Activated T-helper 9 cell treated with anti-CD3 and anti-CD28 coated beads, Interleukin-2, amount 50 U/mL, for 16 hours (primary cell): Measurements from ENCODE around the gene RIN1.
A peak's percentile ranks its signal among the peaks of the same experiment; 100 is the strongest.
"Not testable (repeated sequence)": the region's sequence is repeated elsewhere in the genome, so short reads cannot be mapped to it uniquely, and the experiment has no call there.

Experiments used
- DNase-seq: peaks from one replicate; pipeline ENCODE4 v3.0.0-alpha.2; 2020; ENCODE audit warnings: low read depth

RIN1 gene

DNA sequence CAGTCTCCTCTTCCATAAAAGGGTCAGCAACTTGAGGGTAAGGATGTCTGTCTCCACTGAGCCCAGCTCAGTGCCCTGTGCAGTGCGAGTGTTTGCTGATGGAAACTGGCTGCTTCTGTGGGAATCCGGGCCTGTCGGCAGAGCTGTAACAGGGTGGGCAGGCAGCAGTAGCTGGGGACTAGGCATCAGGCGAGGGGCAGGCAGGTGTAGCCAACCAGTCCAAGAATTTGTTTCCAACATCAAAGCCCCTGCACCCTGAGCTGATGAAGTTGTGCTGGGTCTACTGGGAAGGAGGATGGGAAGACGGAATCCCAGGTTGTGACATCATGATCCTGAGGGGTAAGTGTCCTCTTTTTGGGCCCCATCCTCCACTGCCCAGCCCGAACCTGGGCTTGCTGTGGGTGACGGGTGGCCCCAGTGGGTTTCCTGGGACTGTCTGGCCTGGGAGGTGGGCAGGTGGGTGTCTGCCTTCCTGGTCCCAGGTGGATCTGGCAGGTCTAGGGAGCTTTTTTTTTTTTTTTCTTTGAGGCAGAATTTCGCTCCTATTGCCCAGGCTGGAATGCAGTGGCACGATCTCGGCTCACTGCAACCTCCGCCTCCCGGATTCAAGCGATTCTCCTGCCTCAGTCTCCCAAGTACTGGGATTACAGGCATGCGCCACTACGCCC, 24.3 kb upstream of the RIN1 start:
- no peak for DNase-seq

DNA sequence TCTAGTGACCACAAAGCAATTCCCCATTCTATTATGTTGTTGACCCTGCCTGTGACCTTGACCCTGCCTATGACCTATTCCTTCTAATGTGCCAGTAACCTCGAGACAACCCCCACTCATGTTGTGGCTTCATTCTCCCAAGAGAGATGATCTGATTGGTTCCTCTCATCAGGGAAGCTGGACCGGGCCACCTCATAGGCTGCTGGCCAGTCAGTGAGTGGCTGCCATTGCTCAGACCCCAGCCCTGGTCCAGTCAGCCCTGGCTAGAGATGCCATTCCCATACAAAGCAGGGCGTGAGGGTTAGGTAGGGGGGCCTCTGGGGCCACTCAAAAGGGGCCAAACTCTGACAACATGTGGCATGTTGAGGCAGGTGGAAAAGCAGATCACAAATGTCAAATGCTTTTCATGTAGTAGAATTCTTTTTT, 23.4 kb upstream of the RIN1 start:
- no peak for DNase-seq

DNA sequence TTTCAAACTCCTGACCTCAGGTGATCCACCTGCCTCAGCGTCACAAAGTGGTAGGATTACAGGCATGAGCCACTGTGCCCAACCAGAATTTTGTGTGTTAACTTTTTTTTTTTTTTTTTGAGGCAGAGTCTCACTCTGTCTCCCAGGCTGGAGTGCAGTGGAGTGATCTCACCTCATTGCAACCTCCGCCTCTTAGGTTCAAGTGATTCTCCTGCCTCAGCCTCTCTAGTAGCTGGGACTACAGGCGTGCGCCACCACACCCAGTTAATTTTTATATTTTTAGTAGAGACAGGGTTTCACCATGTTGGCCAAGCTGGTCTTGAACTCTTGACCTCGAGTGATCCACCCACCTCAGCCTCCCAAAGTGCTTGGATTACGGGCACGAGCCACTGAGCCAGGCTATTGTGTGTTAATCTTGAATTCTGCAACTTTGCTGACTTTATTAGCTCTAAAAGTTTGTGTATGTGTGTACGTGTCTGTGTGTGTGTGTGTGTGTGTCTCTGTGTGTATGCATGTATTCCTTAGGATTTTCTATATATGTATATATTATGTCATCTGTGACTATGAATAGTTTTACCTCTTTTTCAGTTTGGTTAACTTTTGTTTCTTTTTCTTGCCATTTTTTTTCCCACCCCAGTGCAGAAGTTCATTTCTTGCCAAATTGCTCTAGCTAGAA, 14.5 kb upstream of the RIN1 start:
- DNase-seq, result not testable (repeated sequence)

DNA sequence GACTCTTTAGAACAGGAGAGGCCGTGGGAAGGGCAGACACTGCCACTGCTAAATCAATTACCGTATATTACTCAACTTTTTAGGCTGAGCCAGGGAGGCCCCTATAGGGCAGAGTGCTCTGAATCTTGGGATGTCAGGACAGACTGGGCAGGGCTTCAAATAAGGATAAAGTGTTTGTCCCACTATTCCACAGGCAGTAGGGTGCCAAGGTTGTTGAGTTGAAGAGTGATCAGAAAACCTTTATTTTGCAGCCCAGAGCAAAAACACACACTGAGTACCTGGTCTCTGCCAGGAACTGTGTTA, 12.8 kb upstream of the RIN1 start:
- DNase-seq, result no peak

DNA sequence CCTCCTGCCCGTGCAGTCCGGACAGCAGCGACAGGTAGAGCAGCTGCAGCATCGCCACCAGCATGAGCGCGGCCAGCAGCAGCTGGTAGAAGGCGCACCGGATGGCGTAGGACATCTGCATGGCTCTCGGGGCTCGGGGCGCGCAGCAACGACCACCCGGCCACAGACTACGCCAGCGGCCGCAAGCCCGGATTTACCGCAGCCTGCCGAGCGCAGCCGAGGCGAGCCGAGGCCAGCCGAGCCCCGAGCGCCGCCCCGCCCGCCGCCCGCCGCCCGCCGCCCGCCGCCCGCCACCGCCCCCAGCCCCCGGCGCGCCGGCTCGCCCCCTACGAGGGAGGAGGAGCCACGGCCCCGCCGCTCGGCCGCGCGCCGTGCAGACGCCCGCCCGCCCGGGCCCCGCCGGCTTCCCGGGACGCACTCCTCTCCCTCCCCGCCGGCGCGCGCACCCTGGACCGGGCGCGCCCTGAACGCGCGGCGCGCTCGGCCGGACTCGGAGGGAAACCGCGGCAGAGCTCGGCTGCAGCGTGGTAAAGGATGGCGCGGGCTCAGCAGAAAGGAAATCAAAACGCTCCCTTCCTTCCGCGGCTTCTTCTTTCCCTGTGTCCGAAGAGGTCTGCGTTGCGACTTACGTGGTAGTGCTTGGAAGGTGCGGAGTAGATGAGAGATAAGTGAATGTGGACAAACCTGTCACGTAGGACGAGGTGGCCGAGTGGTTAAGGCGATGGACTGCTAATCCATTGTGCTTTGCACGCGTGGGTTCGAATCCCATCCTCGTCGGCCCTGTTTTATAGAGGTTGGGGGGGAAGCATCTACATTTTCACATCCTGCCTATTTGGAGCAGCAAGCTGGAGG, 11.4 kb upstream of the RIN1 start, which contains the start of gene B4GAT1:
Gene B4GAT1 (minus strand): TSS at position 205 of the 852 bp plus-strand sequence. CDS start 84 bp downstream, at position 121.
- DNase-seq, result peak; percentile 69

DNA sequence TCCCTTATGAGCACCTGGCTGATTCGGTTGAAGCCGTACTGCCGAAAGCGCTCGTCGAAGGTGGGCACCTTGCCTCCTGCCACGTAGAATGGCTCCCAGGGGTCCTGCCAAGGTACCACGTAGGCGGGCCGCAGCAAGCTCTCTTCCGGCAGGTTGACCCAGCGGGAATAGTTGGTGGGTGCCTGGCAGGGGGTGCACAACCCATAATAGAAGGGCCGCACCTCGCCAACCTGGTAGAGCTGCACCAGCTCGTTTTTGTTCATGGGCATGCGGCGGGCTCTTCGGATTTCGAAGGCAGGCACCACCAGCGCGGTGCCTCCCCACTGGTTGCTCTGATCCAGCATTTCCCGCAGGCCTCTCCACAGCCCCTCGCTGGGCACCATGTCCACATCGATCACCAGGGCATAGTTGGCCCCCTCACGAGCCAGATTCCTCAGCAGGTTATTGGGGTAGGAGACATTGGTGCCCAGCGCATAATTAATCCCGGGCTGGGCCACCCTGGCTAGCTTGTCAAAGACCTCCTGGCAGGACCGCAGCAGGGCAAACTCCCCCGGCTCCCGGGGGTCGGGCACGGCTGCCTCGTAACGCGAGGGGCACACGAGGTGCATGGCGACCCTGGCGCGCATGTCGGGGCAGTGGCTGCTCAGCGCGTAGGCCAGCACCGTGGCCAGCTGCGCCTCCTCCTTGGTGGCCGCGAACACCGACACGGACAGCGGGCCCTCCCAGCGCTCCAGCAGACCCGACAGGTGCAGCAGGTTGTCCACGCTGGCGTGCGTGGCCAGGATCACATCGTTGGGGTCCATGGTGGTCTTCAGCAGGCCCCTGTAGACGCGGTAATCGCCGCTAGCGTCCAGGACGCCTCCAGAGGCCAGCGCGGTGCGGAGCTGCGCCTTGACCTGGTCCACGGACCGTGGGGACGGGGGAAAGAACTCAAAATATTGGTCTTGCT, 10.5 kb upstream of the RIN1 start:
- no peak for DNase-seq

DNA sequence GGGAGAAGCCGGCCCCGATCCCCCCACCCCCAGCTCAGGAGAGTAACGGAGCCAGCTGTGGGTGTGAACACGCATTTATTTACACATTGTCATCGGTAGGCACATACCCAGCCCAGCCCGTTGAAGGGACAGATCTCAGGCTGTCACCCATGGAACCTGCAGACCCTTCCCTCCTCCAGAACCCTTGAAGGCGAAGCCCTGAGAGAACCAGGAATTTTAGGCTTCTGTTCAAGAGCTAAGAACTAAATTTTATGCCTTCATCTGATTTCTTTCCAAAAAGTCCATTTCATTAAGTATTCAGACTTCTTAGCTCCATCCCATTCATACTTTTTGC, 9.0 kb upstream of the RIN1 start:
- DNase-seq, result no peak

DNA sequence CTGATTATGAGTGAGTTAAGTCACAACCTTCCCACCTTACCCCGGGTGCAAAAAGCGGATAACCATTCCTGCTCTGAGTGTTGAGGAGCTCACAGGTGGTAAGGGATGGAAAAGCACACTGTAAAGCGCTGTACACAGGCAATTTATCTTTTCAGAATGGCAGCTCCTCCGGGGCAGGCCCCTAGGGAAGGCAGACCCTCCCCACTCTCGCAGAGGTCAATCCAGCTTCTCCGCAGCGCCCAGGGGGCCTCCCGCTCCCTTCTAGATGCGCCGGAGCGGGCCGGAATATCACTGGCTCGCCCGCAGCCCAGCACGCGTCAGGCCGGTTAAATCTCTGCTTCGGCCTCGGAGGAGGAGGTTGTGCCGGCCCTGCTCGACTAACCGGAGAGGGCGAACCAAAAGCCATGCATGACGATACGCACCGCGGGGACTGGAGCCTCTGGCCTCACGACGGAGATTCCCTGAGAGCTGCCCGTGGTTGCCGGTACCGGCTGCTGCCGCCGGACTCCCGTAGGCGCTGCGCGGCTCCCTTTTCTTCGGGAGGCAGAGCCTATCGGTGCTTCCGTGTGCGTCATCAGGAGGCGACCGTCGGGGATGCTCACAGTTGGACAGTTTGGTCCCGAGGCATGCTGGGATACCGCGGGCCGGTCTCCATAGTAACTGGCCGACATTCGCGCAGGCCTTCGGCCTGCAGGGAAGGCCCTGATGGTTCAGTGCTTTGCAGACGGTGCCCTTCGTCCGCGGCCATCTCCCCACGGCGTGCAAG, 8.5 kb upstream of the RIN1 start, which contains the start of gene BRMS1:
Gene BRMS1 (minus strand): TSS at position 555 of the 766 bp plus-strand sequence. CDS start 2,870 bp downstream, outside the sequence.
- peak; percentile 95 for DNase-seq

DNA sequence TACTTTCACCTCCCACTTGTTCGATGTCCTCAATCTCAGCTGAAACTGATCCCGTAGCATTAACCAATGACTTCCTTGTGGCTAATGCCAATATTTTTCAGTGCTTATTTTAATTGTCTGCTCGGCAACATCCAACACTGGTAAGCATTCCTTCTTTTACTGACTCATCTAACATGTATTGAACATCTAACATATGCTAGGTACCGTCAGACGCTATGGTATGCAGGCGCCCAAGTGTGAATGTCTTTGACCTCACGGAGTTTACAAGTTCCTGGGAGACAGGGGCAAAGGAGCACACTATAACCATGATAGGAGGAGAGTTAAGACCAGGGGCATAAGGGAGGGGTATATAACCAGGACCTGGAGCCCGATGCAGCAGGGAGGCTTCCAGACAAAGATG, 6.9 kb upstream of the RIN1 start:
- DNase-seq, result no peak

DNA sequence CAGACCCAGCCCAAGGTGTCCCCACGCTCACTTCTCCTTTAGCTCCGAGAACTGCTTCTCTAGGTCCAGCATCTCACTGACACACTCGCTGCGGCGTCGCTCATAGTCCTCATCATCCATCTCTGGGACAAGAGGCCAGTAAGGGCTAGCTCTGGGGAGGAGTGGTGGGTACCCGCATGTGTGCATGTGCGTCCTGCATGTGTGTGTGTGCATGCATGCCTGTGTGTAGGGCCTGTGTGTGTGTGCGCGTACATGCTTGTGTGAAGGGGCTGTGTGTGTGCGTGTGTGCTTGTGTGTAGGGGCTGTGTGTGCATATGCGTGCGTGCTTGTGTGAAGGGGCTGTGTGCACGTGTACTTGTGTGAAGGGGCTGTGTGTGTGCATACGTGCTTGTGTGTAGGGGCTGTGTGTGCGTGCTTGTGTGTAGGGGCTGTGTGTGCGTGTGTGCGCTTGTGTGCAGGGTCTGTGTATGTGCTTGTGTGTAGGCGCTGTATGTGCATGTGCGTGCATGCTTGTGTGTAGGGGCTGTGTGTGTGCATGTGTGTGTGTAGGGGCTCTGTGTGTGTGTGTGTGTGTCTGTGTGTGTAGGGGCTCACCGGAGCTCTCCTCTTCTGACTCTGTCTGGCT, 5.4 kb upstream of the RIN1 start:
- no peak for DNase-seq

DNA sequence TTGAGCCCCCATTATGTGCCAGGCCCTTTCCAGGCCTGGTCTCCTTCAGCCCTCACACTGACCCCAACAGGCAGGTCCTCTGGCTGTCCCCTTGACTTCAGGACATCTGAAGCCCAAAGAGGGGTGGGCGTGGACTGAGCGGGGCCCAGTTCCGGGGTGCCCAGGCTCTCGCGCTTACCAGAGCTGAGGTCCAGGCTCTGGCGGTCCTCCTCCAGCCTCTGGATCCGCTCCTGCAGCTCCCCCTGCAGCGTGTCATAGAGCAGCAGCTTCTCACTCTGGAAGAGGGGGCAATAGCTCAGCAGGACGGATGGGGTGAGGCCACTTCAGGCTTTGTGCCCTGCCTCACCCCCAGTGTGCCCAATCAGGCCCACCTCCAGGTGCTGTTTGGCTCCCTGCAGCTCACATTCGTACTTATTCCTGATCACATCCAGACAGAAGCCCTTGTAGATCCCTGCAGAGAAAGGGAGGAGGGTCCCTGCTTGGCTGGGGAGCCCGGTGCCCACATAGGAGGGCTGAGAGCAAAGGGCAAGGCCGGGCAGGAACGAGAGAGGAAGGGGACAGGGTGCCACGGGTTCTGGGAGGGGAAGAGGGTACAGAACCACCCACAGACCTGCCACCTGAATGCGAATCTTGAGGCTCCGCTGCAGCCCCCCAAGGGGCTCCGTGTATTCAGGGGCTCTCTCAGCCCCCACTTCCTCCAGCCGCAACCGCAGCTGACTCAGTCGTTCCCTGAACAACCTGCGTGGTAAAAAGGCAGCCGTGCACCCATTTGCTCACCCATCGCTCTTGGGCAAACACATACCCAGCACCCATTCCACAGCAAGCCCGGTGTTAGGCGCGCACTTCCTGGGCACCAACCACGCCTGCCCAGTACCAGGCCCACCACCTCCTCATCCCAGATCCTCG, 4.6 kb upstream of the RIN1 start:
- no peak for DNase-seq

DNA sequence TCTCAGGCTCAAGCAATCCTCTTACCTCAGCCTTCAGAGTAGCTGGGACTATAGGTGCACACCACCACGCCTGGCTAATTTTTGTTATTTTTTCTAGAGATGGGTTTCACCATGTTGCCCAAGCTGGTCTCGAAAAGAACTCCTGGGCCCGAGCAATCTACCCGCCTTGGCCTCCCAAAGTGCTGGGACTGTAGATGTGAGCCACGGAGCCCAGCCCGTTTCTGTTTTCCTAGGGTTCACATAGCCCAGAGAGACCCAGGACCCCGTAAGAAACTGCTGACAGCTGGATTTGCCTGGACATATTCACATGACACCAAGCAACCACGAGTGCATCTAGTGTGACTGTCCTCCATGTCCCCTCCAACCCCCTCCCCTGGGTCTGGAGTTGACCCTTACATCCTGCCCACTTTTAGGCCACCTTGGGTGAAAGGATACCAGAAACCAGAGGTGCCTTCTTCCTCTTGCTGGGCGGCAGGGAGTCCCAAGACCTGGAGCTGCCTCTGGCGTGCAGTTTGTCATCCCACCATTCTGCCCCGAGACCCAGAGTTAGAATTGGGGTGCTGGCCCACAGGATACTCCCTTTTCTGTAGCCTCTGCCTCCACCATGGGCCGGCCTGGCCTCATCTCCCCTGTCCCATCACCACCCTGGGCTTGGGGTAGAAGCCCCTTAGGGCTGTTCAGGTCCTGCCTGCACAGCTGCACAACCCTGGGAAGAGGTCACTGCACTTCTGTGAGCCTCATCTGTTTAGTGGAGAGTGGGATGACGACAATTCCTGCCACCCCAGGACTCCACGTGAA, 3.7 kb upstream of the RIN1 start:
- no peak for DNase-seq

DNA sequence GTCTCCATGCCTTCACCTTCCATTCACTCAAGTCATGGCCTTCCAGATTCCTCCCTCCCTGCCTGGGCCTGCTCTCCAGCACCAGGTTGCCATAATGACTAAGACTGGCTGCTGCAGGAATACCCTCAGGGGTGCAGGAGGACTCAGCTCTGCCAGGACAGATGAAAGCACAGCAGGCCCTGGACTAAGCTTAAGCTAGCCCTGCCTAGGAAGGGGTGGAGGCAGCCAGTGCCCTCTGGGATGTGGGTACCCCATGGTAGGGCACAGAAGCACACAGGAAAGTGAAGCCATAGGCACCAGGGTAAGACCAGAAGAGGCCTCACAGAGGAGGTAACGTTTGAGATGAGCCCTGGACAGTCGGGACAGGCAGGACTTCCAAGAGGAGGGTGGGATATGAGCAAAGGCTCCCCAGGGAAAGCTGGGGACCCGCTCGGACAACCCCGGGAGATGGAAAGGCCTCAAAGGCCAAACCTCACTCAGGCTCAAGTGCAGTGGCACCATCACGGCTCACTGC, 3.0 kb upstream of the RIN1 start:
- no peak for DNase-seq

DNA sequence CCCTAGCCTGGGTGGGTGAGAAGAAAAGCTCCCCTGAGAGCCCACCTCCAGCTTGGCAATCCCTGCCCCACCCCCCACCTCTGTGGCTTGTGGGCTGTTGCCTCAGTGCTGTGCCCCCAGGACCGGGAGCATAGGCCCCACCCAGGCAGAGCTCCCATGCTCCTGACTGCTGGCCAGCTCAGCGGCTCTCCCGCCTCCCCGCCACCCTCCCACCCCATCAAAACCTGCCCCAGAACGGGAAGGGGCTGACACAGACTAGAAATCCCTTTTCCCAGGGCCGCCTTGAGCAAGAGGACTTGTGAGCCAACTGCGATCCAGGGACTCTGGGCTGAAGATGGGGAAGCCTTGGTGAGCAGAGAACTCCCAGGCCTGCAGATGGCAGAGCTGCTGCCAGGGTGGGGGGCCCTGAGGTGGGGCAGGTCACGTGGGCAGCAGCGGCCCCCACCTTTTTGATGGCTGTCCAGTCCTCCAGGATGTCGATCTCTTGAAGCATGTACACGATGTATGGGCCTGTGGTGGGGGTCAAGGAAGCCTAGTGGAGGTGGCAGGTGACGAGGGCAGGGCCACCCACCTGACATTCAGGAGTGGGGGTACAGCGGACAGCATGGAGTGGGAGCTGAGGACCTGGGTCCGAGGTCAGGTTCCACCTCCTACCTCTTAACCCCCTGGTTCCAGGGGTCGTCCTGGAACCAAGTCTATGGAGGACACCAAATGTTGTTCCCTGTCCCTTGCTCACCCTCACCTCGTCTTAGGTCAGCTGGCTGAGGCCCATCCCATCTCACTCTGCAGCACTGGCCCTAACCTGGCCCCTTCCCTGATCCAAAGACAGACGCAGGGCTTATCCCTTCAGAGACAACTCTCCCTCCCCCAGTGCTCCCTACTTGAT, 2.3 kb upstream of the RIN1 start:
- DNase-seq, result no peak

DNA sequence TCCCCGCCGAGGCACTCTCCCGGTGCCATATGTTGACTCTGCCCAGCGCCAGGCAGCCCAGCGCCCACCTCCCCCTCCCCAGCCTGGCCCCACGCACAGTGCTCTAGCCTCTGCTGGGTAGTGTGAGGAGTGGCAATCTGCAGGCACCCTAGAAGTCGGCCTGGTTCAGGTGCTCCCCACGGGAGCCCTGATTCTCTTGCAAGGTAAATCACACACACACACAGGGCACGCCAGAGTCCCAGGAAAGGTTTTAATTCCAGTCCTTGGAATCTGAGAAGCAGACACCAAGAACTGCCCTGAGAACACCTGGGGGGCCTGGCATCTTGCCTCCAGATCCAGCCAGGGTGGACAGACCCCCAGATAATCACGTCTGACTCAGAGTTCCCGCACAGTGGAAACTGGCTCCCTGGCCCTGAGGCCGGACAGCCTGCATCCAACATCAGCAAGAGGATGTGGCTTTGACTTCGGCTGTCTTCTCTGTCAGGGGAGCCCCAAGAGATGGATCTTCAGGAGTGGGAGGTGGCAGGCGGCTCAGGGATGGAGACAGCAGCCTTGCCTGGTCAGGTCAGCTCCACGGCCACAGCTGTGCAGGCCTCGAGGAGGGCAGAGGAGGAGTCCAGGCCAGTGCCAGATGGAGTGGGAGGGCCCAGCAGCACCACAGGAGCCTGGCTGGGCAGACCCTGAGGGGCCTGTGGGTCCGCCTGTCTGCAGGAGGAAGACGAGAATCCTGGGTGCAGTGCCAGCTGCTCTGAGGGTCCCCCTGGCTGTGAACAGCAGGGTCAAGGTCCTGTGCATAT, 1.1 kb upstream of the RIN1 start:
- DNase-seq, result no peak

DNA sequence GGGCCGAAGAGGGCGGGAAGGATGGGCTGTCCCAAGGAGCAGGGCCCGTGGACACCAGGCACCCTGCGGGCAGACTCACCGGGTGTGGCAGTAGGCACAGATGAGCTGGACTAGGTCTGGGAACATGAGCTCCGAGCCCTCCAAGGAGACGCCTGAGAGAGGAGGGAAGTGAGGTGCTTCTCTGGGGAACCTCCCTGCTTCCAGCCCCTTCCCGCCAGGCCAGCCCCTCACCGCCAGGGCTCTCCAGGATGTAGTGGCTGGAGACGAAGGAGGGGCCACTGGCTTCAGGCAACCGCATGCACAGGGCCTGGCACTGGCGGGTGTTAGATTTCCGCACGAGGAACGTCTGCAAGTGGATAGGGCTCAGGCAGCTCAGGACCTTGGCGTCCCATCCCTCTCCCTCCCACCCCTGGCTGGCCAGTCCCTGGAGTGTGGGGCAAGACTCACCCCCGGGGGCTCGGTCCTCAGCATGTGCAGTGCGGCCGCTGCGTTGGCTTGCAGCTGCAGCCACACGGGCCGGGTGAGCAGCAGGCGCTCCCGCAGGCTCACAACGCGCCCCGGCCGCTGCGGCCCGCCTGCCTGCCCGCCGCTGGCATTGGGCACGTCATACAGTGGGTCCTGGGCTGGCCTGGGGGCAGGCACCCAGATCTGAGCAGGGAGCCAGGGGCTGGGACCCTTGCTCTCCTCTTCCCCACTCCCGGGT, 552 bp downstream of the RIN1 start:
- DNase-seq, result no peak
